NCI-H2196 (cell line): ENCODE results near the gene STARD13.
"Not testable (repeated sequence)": the region's sequence is repeated elsewhere in the genome, so short reads cannot be mapped to it uniquely, and the experiment has no call there.

Experiments used
- DNase-seq: peaks from one replicate; lab custom pipeline; 2025; ENCODE audit not compliant: unreplicated experiment; lab: John Stamatoyannopoulos, UW

Gene STARD13

GRCh38 chr13:33258808-33259193 lies 26.8 kb downstream of the STARD13 start:
- DNase-seq, result no peak

GRCh38 chr13:33257841-33258807 lies 27.4 kb downstream of the STARD13 start:
- DNase-seq, result no peak

GRCh38 chr13:33256148-33256840 lies 29.3 kb downstream of the STARD13 start:
- DNase-seq, result no peak

DNA sequence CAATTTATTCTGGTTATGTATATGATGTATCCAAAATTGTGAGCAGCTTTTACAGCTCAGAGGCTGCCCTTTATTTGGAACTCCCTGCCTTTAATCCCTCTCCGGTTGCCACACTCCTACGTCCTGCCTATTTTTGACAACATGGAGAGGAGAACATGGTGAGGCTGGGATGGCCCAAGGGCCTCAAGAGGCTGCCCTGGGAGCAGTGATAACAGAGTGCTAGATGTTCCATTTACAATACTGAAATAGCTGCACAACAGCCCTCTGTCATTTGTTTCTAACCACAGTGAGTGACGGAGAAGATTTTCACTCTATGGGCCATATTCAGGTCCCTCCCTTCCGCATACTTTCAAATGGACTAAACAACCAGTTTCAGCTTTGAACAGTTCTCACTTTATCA lies 33.4 kb downstream of the STARD13 start:
- DNase-seq, result no peak

GRCh38 chr13:33251131-33251661 lies 34.4 kb downstream of the STARD13 start:
- DNase-seq, result no peak

DNA sequence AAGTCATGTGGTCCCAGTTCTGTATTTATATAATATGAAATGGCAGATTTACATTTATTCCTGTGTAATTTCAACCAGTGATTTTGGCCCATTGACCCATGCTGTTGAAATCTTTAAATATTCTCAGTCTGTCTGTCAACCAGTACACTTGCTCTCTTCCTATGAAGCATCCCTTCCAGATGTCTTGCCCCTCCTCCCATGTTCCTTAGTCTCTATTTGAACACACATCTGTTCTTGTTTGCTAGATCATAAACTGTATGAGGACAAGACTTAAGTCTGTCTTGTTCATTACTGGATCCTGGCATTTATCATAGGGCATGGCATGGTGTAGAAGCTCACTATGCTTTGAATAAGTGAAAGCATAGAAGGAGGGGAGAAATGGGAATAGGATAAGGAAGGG lies 34.9 kb downstream of the STARD13 start:
- DNase-seq, result no peak

DNA sequence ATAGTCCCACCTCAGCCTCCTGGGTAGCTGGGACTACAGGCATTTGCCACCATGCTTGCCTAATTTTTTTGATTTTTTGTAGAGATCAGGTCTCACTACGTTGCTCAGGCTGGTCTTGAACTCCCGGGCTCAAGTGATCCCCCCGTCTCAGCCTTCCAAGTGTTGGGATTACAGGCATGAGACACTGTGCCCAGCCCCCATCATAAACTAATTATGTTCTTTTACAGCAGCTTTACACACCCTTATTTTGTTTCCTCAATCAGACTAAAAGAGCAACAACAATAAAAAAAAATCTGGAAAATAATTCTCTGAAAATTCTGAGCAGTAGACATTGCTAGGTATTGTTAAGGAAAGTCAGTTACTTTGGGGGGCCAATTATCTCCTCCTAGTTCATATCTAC lies 35.7 kb downstream of the STARD13 start:
- DNase-seq, result no peak

DNA sequence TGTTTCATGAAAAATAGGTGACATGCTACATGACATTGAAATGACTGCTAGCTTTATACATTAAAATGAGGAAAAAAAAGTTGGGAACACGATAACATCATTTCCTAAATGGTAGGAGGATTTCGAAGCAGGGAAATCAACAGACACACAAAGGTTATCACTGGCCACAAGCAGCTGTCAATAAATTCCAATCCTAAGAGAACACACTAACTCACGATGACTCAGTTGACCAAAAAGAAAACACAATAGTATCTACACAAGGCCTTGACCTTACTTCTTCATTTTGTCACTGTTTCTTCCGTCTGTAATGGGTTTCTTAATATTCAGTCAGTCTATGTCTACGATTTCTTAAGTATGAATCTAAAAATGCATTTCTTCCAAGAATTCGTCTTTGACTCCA lies 36.5 kb downstream of the STARD13 start:
- DNase-seq, result no peak

GRCh38 chr13:33245505-33246158 lies 39.9 kb downstream of the STARD13 start:
- DNase-seq, result no peak

DNA sequence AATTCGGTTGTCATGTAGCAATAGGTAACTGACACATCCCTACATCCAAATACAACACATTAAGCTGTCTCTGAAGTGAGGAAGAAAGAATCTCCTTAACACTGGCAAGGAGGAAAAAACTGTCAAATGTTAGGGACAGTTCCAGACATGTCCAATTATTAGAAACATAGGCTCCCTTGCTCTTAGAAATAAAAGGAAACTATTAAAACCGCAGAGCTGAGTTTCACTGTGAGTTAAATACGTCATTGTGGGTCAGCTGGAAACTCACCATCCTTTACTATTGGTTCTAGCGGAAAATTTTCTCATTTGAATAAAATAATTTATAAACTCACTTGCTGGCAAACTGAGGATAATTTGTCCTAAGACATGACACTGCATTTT lies 40.7 kb downstream of the STARD13 start:
- no peak for DNase-seq

- DNase-seq, result no peak
These were observed 41.2 kb downstream of the STARD13 start for GRCh38 chr13:33244210-33244906.

- DNase-seq, result no peak
These were observed 42.5 kb downstream of the STARD13 start for GRCh38 chr13:33242984-33243617.

GRCh38 chr13:33242372-33242771 lies 43.2 kb downstream of the STARD13 start:
- DNase-seq, result not testable (repeated sequence)

DNA sequence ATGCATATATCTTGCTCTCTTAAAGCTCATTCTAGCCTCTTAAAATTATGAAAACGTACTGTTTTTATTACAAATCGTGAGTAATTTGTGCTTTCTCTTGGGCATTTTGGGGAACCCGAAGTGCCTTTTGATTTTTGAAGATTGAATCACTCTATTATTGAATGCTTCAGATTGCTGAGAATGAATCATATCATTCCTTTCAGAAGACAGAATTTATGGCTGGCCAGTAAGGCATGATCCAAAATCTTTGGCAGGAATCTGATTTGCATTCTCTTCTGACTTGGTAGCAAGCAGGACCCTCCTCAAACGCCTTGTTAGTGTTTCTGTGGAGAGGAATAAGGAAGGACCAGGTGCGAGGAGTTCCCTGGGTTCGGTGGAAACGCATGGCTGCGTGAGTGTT lies 49.5 kb downstream of the STARD13 start:
- no peak for DNase-seq

GRCh38 chr13:33235564-33235963 lies 50.0 kb downstream of the STARD13 start:
- no peak for DNase-seq

- DNase-seq, result no peak
These were observed 50.5 kb downstream of the STARD13 start for GRCh38 chr13:33235078-33235477.

DNA sequence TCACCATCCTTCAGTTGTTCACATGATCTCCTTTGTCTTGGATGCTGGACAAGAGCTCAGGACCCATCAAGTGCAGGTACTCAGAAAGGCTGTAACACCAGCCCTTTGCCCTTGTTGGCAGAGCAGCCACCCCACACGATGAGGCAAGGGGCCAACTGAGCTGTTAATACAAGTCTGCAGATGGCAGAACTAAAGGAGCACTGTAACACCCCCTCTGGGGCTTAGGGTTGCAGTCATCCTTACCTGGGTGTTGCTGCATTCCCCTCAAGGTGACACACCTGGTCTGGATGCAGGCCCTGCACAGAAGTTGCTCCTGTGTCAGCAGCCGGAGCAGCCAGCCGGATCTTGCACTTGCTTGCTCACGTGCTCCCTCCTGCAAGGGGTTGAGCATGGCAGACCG lies 52.0 kb downstream of the STARD13 start:
- no peak for DNase-seq

DNA sequence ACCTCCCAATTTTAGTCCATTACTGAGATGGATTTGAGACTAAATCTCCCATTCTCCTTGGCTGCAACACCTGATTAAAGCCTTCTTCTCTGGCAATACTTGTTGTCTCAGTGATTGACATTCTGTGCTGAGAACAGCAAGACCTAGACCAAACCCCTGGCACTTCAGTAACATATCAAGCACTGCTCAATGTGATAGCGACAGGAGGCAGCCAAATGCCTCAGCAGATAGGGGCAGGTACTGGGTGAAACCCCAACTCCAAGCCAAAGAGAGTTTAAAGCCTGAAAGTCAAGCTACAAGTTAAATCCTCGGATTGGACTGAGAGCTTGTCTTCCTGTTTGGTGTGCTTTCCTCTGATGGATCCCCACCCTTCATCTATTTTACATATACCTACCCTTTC lies 52.7 kb downstream of the STARD13 start:
- DNase-seq, result no peak

- DNase-seq, result no peak
These were observed 54.2 kb downstream of the STARD13 start for GRCh38 chr13:33231339-33231738.

GRCh38 chr13:33230178-33230881 lies 55.2 kb downstream of the STARD13 start:
- DNase-seq, result no peak
